Right lobe of liver (tissue), 6 donors: ENCODE results near the gene SLC36A4. TPM values are rescaled to one million over a fixed set of nuclear protein-coding genes. Genes with fewer than 3 reads are reported as not detected.

ENCODE experiments used
- ATAC-seq, 4 donors: fragments of 200-7000 bp; cut with Tn5 transposase; one replicate each; pipeline ENCODE4 v1.9.1; 2020; ENCODE audit warnings: mild to moderate bottlenecking in 4 of 4, moderate library complexity in 4 of 4
- DNase-seq, 3 donors: peaks; one replicate each; pipeline ENCODE4 v3.0.0-alpha.2; 2020
- H3K27ac ChIP-seq, 3 donors: fragments of 200-600 bp; one replicate each; pipeline ENCODE4 v1.8.0; 2022
- H3K27me3 ChIP-seq, 2 donors: fragments of 200-600 bp; one replicate each; pipeline ENCODE4 v1.8.0; 2022
- H3K36me3 ChIP-seq, 4 donors: fragments of 200-600 bp; sonication (generic) in 1 of 4; one replicate each; pipeline versions ENCODE4 v1.5.1 to v1.8.0; 2017 to 2022; ENCODE audit warnings: control low read depth in 1 of 4
- H3K4me1 ChIP-seq, 4 donors: fragments of 200-600 bp; sonication (generic) in 1 of 4; one replicate each; pipeline versions ENCODE4 v1.5.1 to v1.8.0; 2017 to 2022; ENCODE audit warnings: control low read depth in 1 of 4
- H3K4me3 ChIP-seq, 3 donors: fragments of 200-600 bp; one replicate each; pipeline ENCODE4 v1.8.0; 2022
- H3K9me3 ChIP-seq, 4 donors: fragments of 200-600 bp; sonication (generic) in 1 of 4; one replicate each; pipeline versions ENCODE4 v1.5.1 to v1.8.0; 2017 to 2022; ENCODE audit warnings: control low read depth in 1 of 4
- POLR2A ChIP-seq: fragments of 450-650 bp; IDR thresholded peaks from one replicate; pipeline ENCODE4 v1.6.1; 2017; ENCODE audit warnings: antibody characterized with exemption, mild to moderate bottlenecking
- WGBS: methylation state at CpG from one replicate; pipeline ENCODE4 v1.1.6; 2018; ENCODE audit warnings: low coverage, low lambda C conversion rate; ENCODE audit not compliant: insufficient coverage; ENCODE audit errors: missing lambda C conversion rate; 5-methylcytosine and 5-hydroxymethylcytosine counted together
- intact Hi-C, 2 donors: fragments of 100-400 bp; cut with DNase I; formaldehyde crosslinking; loops; one replicate each; pipeline versions ENCODE4 v1.11.2 to v1.14.1; 2022
- total RNA-seq, 6 experiments: library from RNA; depleted of rRNA in 2 of 6; stranded (reverse); fragments of >200 nt in 2 of 6; fragmentation: NEBNext Ultra II Directional in 3 of 6; extraction: Animal tissue kit (Norgen Biotek cat#: 25700) in 3 of 6; gene quantifications; one replicate each; pipeline versions ENCODE4 v1.1.0 to v1.2.4, GENCODE V29; 2016 to 2023
- TF ChIP-seq, protein P1 (sequence below), 4 donors: fragments of 200-600 bp in 3 of 4; fragments of 450-650 bp in 1 of 4; IDR thresholded peaks; one replicate each; pipeline versions ENCODE4 v1.5.1 to v1.8.0; 2016 to 2022; ENCODE audit warnings: antibody characterized with exemption in 4 of 4, mild to moderate bottlenecking in 2 of 4
- donor health status: DM: no; HTN: yes; CAD: no.
- donor health status: DM: no; HTN: no; CAD: no.
- donor health status: DM: no; HTN: no; CAD: no.
- donor health status: DM: no; HTN: yes; CAD: no.
- donor health status: DM: no; HTN: yes; CAD: no.

SLC36A4 gene
- total RNA-seq, 6 experiments from 2014 or later: 3.2 to 10.7 (median 6.5) TPM

DNA sequence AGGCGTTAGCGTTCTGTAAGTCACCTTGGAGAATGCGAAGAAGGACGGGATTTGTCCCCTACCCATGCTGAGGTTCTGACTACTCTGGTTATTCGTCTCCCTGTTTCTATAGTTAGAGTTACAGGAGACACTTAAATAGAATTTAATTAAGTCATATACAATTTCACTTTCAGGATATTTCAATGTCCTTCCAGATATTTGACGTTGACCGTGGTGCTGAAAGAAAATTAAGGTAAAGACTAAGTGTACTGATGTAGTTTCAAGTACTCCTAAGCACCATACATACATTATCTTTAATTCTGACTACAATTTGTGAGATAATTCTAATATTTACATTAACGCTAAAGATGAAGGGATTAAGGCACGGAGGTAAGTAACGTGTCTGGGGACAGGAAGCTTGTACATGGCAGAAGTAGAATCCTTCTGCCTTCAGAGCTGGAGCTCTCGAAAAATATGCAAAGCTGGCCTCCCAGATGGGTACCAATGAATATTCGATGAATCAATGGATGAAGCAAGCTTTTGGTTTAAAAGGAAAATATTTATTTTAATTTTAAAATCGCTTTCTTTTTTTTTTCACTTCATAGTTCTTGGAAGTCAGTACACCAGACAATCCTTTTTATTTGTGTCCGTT lies 539 bp upstream of the SLC36A4 start:
- DNase-seq (no peak), ATAC-seq (no peak)
- intact Hi-C loops: no loop called here
- Histone ChIP-seq H3K27me3 (no peaks in the 10 kb centered on the region), H3K27ac (peak overlapping the region; percentile 85 to 95 (median 94)), H3K4me1 (no peaks in the 10 kb centered on the region), H3K4me3 (peak overlapping the region; percentile 73 to 86 (median 84)), H3K36me3 (no peaks in the 10 kb centered on the region), H3K9me3 (no peaks in the 10 kb centered on the region)
- 25% methylated on average over 14 of the region's 14 CpGs for WGBS
- TF ChIP-seq POLR2A: no peak
- TF ChIP-seq, protein P1, sequence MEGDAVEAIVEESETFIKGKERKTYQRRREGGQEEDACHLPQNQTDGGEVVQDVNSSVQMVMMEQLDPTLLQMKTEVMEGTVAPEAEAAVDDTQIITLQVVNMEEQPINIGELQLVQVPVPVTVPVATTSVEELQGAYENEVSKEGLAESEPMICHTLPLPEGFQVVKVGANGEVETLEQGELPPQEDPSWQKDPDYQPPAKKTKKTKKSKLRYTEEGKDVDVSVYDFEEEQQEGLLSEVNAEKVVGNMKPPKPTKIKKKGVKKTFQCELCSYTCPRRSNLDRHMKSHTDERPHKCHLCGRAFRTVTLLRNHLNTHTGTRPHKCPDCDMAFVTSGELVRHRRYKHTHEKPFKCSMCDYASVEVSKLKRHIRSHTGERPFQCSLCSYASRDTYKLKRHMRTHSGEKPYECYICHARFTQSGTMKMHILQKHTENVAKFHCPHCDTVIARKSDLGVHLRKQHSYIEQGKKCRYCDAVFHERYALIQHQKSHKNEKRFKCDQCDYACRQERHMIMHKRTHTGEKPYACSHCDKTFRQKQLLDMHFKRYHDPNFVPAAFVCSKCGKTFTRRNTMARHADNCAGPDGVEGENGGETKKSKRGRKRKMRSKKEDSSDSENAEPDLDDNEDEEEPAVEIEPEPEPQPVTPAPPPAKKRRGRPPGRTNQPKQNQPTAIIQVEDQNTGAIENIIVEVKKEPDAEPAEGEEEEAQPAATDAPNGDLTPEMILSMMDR (IDR thresholded peaks at IDR 0.05): no peak

DNA sequence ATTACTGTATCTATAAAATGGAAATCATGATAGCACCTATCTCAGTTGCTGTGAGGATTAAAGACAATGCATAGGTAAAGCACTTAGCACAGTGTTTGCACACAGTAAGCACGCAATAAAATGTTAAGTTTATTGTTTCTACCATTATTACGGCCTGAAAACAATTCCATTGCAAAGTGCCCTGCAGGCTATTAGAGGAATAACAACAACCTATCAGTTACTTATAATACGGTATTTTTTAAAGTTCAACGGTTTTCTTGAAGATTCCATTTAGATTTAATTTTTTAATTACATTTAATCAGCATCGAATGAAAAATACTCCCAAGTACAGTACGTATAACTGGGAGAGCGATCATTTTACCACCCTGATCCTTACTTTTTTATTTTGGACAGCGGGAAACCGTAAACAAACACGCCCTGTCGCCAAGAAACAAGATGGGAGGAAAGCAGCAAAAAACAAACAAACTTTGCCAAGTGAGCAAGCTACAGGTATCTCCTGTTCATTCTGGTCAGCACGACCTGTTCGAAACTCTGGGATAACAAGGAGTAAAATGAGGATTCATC lies 893 bp downstream of the SLC36A4 start:
- H3K4me3 ChIP-seq: peak overlapping the region; percentile 73 to 86 (median 84)
- H3K9me3 ChIP-seq: no peaks in the 10 kb centered on the region
- 12% methylated on average over 13 of the region's 13 CpGs for WGBS
- H3K27me3 ChIP-seq: no peaks in the 10 kb centered on the region
- peak overlapping the region in 2 of 3 donors; percentile 85 to 95 for H3K27ac ChIP-seq
- intact Hi-C loops: no loop called here
- no peak for DNase-seq
- H3K36me3 ChIP-seq: no peaks in the 10 kb centered on the region
- H3K4me1 ChIP-seq: no peaks in the 10 kb centered on the region
- ATAC-seq: no peak
- TF ChIP-seq POLR2A: no peak
- TF ChIP-seq, protein P1 (IDR thresholded peaks at IDR 0.05): peak in 3 of 4 donors; percentile 19 to 33 (median 31)

DNA sequence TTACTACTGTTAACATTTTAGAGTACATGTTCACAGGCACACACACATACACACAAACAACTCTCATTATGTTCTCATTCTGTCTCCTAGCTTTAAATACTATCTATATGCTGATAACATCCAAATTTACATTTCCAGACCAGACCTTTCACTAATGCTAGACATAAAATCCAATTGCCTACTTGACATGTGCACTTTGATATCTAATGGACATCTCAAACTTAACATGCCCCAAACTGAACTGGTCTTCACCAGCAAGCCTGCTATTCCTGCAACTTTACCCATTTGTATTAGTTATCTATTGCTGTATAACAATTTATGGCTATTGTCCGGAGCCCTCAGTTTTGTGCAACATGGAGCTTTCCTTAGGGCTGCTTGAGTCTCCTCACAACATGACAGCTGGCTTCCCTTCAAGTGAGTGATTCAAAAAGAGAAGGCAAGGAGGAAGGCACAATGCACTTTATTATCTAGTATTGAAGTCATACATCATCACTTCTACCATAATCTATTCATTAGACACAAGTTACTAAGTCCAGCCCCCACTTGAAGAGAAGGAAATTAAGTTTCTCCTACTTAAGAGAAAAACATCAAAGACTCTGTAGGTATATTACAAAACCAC lies 3.0 kb downstream of the SLC36A4 start:
- WGBS: 80% methylated on average over 1 of the region's 1 CpG
- H3K4me3 ChIP-seq: no peak overlapping the region
- intact Hi-C loops: no loop called here
- H3K27ac ChIP-seq: no peak overlapping the region
- DNase-seq: no peak
- no peaks in the 10 kb centered on the region for H3K9me3 ChIP-seq
- no peak for TF ChIP-seq POLR2A
- TF ChIP-seq, protein P1 (IDR thresholded peaks at IDR 0.05): no peak
- H3K4me1 ChIP-seq: no peaks in the 10 kb centered on the region
- H3K27me3 ChIP-seq: no peaks in the 10 kb centered on the region
- H3K36me3 ChIP-seq: no peaks in the 10 kb centered on the region
- no peak for ATAC-seq

DNA sequence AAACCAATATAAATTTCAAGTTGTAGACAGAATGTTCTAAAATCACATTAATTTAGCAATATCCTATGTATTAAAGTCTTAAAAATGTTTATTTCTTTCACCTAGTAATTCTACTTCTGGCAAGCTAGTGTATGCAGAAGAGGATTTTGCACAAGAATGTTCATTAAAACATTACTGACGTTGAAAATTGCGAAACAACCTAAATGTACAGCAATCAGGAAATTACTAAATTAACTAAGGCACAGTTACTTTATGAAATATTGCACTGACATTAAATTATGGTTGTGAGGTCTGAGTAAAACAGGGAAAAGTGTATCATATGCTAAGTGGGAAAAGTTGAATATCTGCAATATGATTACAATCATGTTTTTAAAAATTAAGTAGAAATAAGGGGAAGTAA lies 4.1 kb downstream of the SLC36A4 start:
- intact Hi-C loops: no loop called here
- no peak for ATAC-seq
- TF ChIP-seq, protein P1 (IDR thresholded peaks at IDR 0.05): no peak

More for the DNA sequence above, 4.1 kb downstream of the SLC36A4 start:
- H3K4me1 ChIP-seq: no peaks in the 10 kb centered on the region
- no peak overlapping the region for H3K4me3 ChIP-seq
- DNase-seq: no peak
- H3K36me3 ChIP-seq: no peaks in the 10 kb centered on the region
- no peak overlapping the region for H3K27ac ChIP-seq
- no peaks in the 10 kb centered on the region for H3K9me3 ChIP-seq
- H3K27me3 ChIP-seq: no peaks in the 10 kb centered on the region
- 29% methylated on average over 2 of the region's 2 CpGs for WGBS
